Thyroid gland (tissue), 4 donors: ENCODE results near the gene TIAL1. TPM values are rescaled to one million over a fixed set of nuclear protein-coding genes. Genes with fewer than 3 reads are reported as not detected.

Experiments
- DNase-seq, 2 donors: peaks; one replicate each; pipeline ENCODE4 v3.0.0-alpha.2; 2019
- H3K27ac ChIP-seq, 3 donors: fragments of 200-600 bp; sonication (generic); 1 replicate in 2 of 3; 2 replicates in 1 of 3; pipeline ENCODE4 v1.5.1; 2016 to 2019; ENCODE audit warnings: mild to moderate bottlenecking in 1 of 3, moderate library complexity in 1 of 3
- H3K27me3 ChIP-seq: fragments of 200-600 bp; sonication (generic); one replicate; pipeline ENCODE4 v1.5.1; 2019
- H3K36me3 ChIP-seq, 2 donors: fragments of 200-600 bp; sonication (generic); one replicate each; pipeline ENCODE4 v1.5.1; 2016 to 2019
- H3K4me1 ChIP-seq, 2 donors: fragments of 200-600 bp; sonication (generic); one replicate each; pipeline ENCODE4 v1.5.1; 2017 to 2019
- H3K4me3 ChIP-seq, 3 donors: fragments of 200-600 bp; sonication (generic); replicated peaks in 1 of 3; 1 replicate in 2 of 3; 2 replicates in 1 of 3; pipeline ENCODE4 v1.5.1; 2016; ENCODE audit warnings: mild to moderate bottlenecking in 1 of 3
- H3K9me3 ChIP-seq: fragments of 200-600 bp; sonication (generic); one replicate; pipeline ENCODE4 v1.5.1; 2017
- CTCF ChIP-seq, 6 experiments: fragments of 200-600 bp in 3 of 6; fragments of 450-650 bp in 3 of 6; sonication (generic) in 3 of 6; IDR thresholded peaks; one replicate each; pipeline ENCODE4 v1.5.1; 2016 to 2019; ENCODE audit warnings: antibody characterized with exemption in 6 of 6, mild to moderate bottlenecking in 2 of 6, inconsistent platforms in 1 of 6, moderate library complexity in 1 of 6
- POLR2A ChIP-seq, 2 donors: fragments of 450-650 bp; IDR thresholded peaks; one replicate each; pipeline ENCODE4 v1.6.1; 2017; ENCODE audit warnings: antibody characterized with exemption in 2 of 2, mild to moderate bottlenecking in 2 of 2, moderate library complexity in 1 of 2
- WGBS, 2 donors: methylation state at CpG; one replicate each; pipeline ENCODE4 v1.1.5; 2017; 5-methylcytosine and 5-hydroxymethylcytosine counted together
- intact Hi-C: fragments of 100-400 bp; cut with DNase I; formaldehyde crosslinking; loops from one replicate; pipeline ENCODE4 v1.15.1; 2023
- total RNA-seq, 4 donors: library from RNA; depleted of rRNA; stranded (reverse); fragments of >200 nt; gene quantifications; one replicate each; pipeline ENCODE4 v1.2.3, GENCODE V29; 2016

Gene TIAL1
- total RNA-seq, 4 donors from 2014 or later = 89.3 to 119 (median 95.5) TPM

GRCh38 chr10:119543814-119544642, 52.7 kb downstream of the TIAL1 start:
- intact Hi-C loops = loop anchor here (10.0 kb wide), 1 partner anchor 51 kb away; the partner anchor contains the start of gene TIAL1
- peak overlapping the region; percentile 61 to 89 (median 88) for H3K27ac ChIP-seq

GRCh38 chr10:119542988-119543813, 53.6 kb downstream of the TIAL1 start:
- peak; percentile 55 to 60 for DNase-seq
- H3K4me1 ChIP-seq = peaks cover 20 to 37% of the 10 kb centered on the region in 2 donors

More at GRCh38 chr10:119543814-119544642, 52.7 kb downstream of the TIAL1 start:
- H3K4me3 ChIP-seq = no peak overlapping the region
- peak; percentile 71 to 73 for DNase-seq
- WGBS, 2 donors = 35 to 38% methylated on average over 19 of the region's 19 CpGs
- peaks cover 20 to 29% of the 10 kb centered on the region in 2 donors for H3K4me1 ChIP-seq
- H3K27me3 ChIP-seq = no peaks in the 10 kb centered on the region
- H3K36me3 ChIP-seq = no peaks in the 10 kb centered on the region
- peak in 1 of 2 donors; percentile 56 for TF ChIP-seq POLR2A (IDR thresholded peaks at IDR 0.05)
- TF ChIP-seq CTCF (IDR thresholded peaks at IDR 0.05) = no peak
- no peaks in the 10 kb centered on the region for H3K9me3 ChIP-seq

DNA sequence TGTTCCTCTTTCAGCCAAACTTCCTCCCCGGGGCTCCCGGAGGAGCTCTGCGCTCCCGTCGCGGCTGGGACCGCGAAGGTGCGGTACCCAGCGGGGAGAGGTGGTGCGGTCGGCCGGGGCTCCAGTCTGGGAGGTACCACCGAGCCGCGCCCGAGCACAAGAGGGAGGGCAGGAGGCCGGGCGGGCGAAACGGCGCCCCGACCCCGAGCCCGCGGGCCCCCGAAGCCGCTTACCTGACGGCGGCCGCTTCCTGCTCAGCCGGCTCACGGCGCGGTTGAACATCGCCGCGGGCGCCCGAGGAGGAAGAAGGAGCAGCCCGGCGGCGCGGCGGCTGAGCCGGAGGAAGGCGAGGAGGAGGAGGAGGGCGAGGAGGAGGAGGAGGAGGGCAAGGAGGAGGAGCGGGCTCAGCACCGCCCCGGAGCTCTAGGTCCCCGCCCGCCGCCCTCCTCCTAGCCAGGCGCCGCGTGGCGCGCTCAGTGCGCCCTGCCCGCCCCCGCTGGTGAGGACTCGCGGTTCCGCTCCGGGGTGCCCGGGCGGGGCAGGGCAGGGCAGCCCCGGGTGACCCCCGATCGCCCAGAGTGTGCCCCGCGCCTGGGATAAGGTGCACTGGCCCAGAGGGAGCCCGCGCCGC, 54.3 kb downstream of the TIAL1 start, which contains the start of gene RGS10:
TSS of gene RGS10 (minus strand) at position 363 of the 631 bp plus-strand sequence. CDS start at position 282, 81 bp downstream.
- 0 to 1% methylated on average over 8 to 58 of the region's 76 CpGs for WGBS, 2 donors
- H3K4me1 ChIP-seq = peaks cover 20 to 39% of the 10 kb centered on the region in 2 donors
- DNase-seq = peak; percentile 80 to 83
- intact Hi-C loops = loop anchor here (10.0 kb wide), 1 partner anchor 52 kb away; the partner anchor contains the start of gene TIAL1
- no peaks in the 10 kb centered on the region for H3K27me3 ChIP-seq
- no peaks in the 10 kb centered on the region for H3K36me3 ChIP-seq
- H3K27ac ChIP-seq = peak within 1 kb of the TSS; percentile 9 to 89 (median 88)
- TF ChIP-seq POLR2A (IDR thresholded peaks at IDR 0.05) (peak; percentile 85 to 93), CTCF (IDR thresholded peaks at IDR 0.05) (no peak)
- peak within 1 kb of the TSS; percentile 14 to 72 (median 68) for H3K4me3 ChIP-seq
- H3K9me3 ChIP-seq = no peaks in the 10 kb centered on the region

More at GRCh38 chr10:119542988-119543813, 53.6 kb downstream of the TIAL1 start:
- WGBS, 2 donors = 5 to 7% methylated on average over 10 to 34 of the region's 78 CpGs
- H3K9me3 ChIP-seq = no peaks in the 10 kb centered on the region
- H3K36me3 ChIP-seq = no peaks in the 10 kb centered on the region
- no peaks in the 10 kb centered on the region for H3K27me3 ChIP-seq
- intact Hi-C loops = loop anchor here (10.0 kb wide), 1 partner anchor 52 kb away; the partner anchor contains the start of gene TIAL1
- peak overlapping the region; percentile 9 to 89 (median 88) for H3K27ac ChIP-seq
- TF ChIP-seq POLR2A (IDR thresholded peaks at IDR 0.05) = no peak
- peak in 5 of 6 experiments; percentile 10 to 44 (median 33) for TF ChIP-seq CTCF (IDR thresholded peaks at IDR 0.05)
- peak overlapping the region; percentile 14 to 72 (median 68) for H3K4me3 ChIP-seq

DNA sequence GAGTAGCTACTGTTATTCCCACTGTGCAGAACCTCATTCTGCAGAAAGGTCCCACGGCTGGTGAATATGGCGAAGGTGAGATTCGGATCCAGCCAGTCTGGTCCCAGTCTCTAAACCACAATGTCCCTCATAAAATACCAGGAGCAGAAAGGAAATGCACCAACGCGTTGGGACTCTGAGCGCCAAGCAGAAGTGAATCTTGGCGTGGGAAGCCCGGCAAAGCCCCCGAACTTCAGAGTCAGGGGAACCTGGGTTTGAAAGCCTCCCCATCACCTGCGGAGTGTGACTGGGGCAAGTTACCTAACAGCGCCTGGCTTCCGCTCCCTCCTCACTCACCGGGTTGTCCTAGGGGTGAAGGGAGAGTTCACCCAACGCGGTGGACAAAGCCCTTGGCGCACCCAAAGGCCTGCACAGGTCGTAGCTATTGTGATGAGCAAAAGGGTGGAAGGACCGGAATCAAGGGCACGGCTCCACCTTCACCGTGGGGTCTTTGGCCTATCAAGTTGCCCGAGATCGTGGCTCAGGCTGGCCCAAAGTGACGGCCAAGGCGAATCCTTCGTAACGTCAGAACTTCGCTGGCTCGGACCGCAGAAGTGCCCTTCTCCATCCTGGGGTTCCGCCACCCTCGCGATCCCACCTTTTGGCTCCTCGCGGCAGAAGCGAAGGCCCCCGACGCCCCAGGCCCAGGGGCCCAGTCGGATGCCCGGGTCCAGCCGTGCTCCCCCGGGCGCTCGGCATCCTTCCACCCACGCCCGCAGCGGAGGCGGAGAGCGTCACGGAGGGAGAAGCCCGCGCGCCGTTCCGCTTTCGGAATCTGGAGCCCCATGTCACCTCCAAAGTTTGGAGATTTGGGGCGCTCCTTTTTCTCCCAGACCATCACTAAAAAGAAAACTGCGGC, 55.1 kb downstream of the TIAL1 start:
- Histone ChIP-seq H3K27ac (peak overlapping the region in 2 of 3 donors; percentile 59 to 88), H3K27me3 (no peaks in the 10 kb centered on the region), H3K36me3 (no peaks in the 10 kb centered on the region), H3K4me1 (peaks cover 20 to 39% of the 10 kb centered on the region in 2 donors), H3K4me3 (peak overlapping the region; percentile 14 to 72 (median 68)), H3K9me3 (no peaks in the 10 kb centered on the region)
- DNase-seq = no peak
- WGBS, 2 donors = 43 to 48% methylated on average over 43 to 44 of the region's 57 CpGs
- intact Hi-C loops = loop anchor here (10.0 kb wide), 1 partner anchor 53 kb away; the partner anchor contains the start of gene TIAL1
- no peak for TF ChIP-seq POLR2A (IDR thresholded peaks at IDR 0.05)
